ENCODE measurements around the gene HOXA11. TPM values are rescaled to one million over a fixed set of nuclear protein-coding genes. Genes with fewer than 3 reads are reported as not detected.

Gene HOXA11
- total RNA-seq, 1 experiment from 2014 or later, result 26.6 TPM

- Histone ChIP-seq H4K20me1 (ENCODE audit: low read length) (peaks cover 12% of the 10 kb centered on the region; the same call in 1 of the 2 replicates), H3K9me2 (replicated peaks; ENCODE audit: low read length) (no peaks in the 10 kb centered on the region), H3K27ac (ENCODE audit: low read length) (peak overlapping the region; percentile 97), H2AFZ (ENCODE audit: low read length) (peak overlapping the region; percentile 36; the same call in 1 of the 2 replicates), H3K9ac (ENCODE audit: low read length) (peak overlapping the region; percentile 97), H3K9me3 (ENCODE audit: low read length) (no peaks in the 10 kb centered on the region), H3K27me3 (ENCODE audit: low read length) (no peaks in the 10 kb centered on the region), H3K4me3 (ENCODE audit: low read length) (peak overlapping the region; percentile 91), H3K36me3 (ENCODE audit: low read depth, low read length) (0 out of 2 replicates have a peak, but pooled peaks cover 6% of the 10 kb centered on the region), H3K4me2 (ENCODE audit: low read length) (peak overlapping the region; percentile 99), H3K79me2 (ENCODE audit: low read length) (peaks cover 100% of the 10 kb centered on the region), H3F3A (ENCODE audit: low read length, unreplicated experiment) (no peaks in the 10 kb centered on the region), H3K4me1 (ENCODE audit: insufficient read depth, low read length) (peaks cover 40% of the 10 kb centered on the region)
- no peak for ATAC-seq
- BruUV-seq (replicated peaks), result TSS peak; percentile 25
- ChIA-PET CTCF (no interaction called here), POLR2A (ENCODE audit: unreplicated experiment) (interaction anchor here (0.7 kb wide), 1 partner anchor 9 kb away, joined by 7 read pairs; the partner anchor contains the start of gene HOXA11)
- TF ChIP-seq CTCF (conservative IDR thresholded peaks at IDR 0.05; ENCODE audit: low read depth, low read length) (no peak), EZH2 (IDR thresholded peaks at IDR 0.05; ENCODE audit: low read length, unreplicated experiment) (no peak), EZH2phosphoT487 (IDR thresholded peaks at IDR 0.05; ENCODE audit: borderline replicate concordance, low read length) (no peak)
- intact Hi-C loops (cut with micrococcal nuclease), result no loop called here
- peak; percentile 46 for DNase-seq
Observed at GRCh38 chr7:27193335-27194001, 8.4 kb upstream of the HOXA11 start.

GRCh38 chr7:27192546-27193334, 7.7 kb upstream of the HOXA11 start:
- Histone ChIP-seq H3K4me1 (ENCODE audit: insufficient read depth, low read length) (peaks cover 40% of the 10 kb centered on the region), H3K79me2 (ENCODE audit: low read length) (peaks cover 100% of the 10 kb centered on the region), H3K36me3 (ENCODE audit: low read depth, low read length) (0 out of 2 replicates have a peak, but pooled peaks cover 3% of the 10 kb centered on the region), H2AFZ (ENCODE audit: low read length) (peak overlapping the region; percentile 36; the same call in 1 of the 2 replicates), H3F3A (ENCODE audit: low read length, unreplicated experiment) (no peaks in the 10 kb centered on the region), H3K9me3 (ENCODE audit: low read length) (no peaks in the 10 kb centered on the region), H4K20me1 (ENCODE audit: low read length) (peaks cover 12% of the 10 kb centered on the region; the same call in 1 of the 2 replicates), H3K27me3 (ENCODE audit: low read length) (no peaks in the 10 kb centered on the region), H3K27ac (ENCODE audit: low read length) (peak overlapping the region; percentile 97), H3K4me2 (ENCODE audit: low read length) (peak overlapping the region; percentile 99), H3K9ac (ENCODE audit: low read length) (peak overlapping the region; percentile 97), H3K9me2 (replicated peaks; ENCODE audit: low read length) (no peaks in the 10 kb centered on the region), H3K4me3 (ENCODE audit: low read length) (peak overlapping the region; percentile 91)
- peak; percentile 54 for DNase-seq
- intact Hi-C loops (cut with micrococcal nuclease), result no loop called here
- POLR2A ChIA-PET (ENCODE audit: unreplicated experiment), result interaction anchor here (0.5 to 0.6 kb wide), 2 partner anchors 24 to 469 kb away, joined by 4 to 9 read pairs; no protein-coding TSS in a partner anchor
- peak; percentile 1 for ATAC-seq
- CTCF ChIA-PET, result no interaction called here
- TF ChIP-seq EZH2phosphoT487 (IDR thresholded peaks at IDR 0.05; ENCODE audit: borderline replicate concordance, low read length) (no peak), CTCF (conservative IDR thresholded peaks at IDR 0.05; ENCODE audit: low read depth, low read length) (no peak), EZH2 (IDR thresholded peaks at IDR 0.05; ENCODE audit: low read length, unreplicated experiment) (no peak)
- BruUV-seq (replicated peaks), result no TSS peak

Data from PC-3 (cell line).